ENCODE measurements around the gene KLF6. TPM values are rescaled to one million over a fixed set of nuclear protein-coding genes. Genes with fewer than 3 reads are reported as not detected.

KLF6 gene
- polyA plus RNA-seq, 1 donor from 2014 or later = 10.4 TPM

DNA sequence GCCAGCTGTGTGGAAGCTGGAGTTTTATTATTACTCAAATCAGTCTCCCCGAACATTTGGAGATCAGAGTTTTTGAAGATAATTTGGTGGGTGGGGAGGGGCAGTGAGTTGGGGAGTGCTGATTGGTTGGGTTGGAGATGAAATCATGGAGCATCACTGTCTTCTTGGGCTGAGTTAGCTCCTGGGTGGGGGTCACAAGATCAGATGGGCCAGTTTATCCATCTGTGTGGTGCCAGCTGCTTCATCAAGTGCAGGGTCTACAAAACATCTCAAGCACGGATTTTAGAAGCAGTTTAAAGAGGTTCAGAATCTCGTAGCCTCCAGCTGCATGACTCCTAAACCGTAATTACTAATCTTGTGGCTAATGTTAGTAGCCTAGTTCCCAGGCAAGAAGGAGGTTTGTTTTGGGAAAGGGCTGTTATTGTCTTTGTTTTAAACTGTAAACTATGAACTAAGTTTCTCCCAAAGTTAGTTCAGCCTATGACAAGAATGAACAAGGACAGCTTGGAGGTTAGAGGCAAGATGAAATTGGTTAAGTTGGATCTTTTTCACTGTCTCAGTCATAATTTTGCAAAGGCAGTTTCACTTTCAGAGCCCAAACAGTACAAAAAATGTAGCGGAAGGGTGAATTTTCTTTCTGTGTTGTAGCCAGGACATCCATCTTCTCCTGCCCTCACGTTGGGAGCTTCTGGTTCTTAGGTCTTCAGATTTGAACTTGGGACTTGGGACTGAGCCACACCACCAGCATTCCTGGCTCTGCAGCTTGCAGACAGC is 43.1 kb downstream of the KLF6 start:
- Histone ChIP-seq H3K9me3 (ENCODE audit: low read length) (no peaks in the 10 kb centered on the region), H3K4me3 (ENCODE audit: low read length) (no peak overlapping the region), H3K79me2 (replicated peaks; ENCODE audit: insufficient read depth, low read length) (no peaks in the 10 kb centered on the region), H3K9ac (ENCODE audit: low read length) (no peak overlapping the region), H4K20me1 (ENCODE audit: insufficient read depth) (no peaks in the 10 kb centered on the region), H2AFZ (ENCODE audit: low read depth, low read length) (no peak overlapping the region), H3K27me3 (ENCODE audit: insufficient read depth, low read depth, low read length) (no peaks in the 10 kb centered on the region), H3K36me3 (ENCODE audit: insufficient read depth, low read length) (no peaks in the 10 kb centered on the region), H3K4me2 (ENCODE audit: low read length) (no peak overlapping the region), H3K27ac (ENCODE audit: low read length) (no peak overlapping the region), H3F3A (ENCODE audit: insufficient read depth, low read length, poor library complexity, severe bottlenecking) (peaks cover 5% of the 10 kb centered on the region), H3K9me2 (ENCODE audit: insufficient read depth, low read length) (no peaks in the 10 kb centered on the region)
- TF ChIP-seq, protein P1, sequence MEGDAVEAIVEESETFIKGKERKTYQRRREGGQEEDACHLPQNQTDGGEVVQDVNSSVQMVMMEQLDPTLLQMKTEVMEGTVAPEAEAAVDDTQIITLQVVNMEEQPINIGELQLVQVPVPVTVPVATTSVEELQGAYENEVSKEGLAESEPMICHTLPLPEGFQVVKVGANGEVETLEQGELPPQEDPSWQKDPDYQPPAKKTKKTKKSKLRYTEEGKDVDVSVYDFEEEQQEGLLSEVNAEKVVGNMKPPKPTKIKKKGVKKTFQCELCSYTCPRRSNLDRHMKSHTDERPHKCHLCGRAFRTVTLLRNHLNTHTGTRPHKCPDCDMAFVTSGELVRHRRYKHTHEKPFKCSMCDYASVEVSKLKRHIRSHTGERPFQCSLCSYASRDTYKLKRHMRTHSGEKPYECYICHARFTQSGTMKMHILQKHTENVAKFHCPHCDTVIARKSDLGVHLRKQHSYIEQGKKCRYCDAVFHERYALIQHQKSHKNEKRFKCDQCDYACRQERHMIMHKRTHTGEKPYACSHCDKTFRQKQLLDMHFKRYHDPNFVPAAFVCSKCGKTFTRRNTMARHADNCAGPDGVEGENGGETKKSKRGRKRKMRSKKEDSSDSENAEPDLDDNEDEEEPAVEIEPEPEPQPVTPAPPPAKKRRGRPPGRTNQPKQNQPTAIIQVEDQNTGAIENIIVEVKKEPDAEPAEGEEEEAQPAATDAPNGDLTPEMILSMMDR (IDR thresholded peaks at IDR 0.05; ENCODE audit: poor library complexity, severe bottlenecking) = no peak
- TF ChIP-seq SMC3 (conservative IDR thresholded peaks at IDR 0.05; ENCODE audit: poor library complexity) (no peak), EZH2 (IDR thresholded peaks at IDR 0.05; ENCODE audit: borderline replicate concordance, insufficient read depth, low read length, poor library complexity, severe bottlenecking) (no peak), TAF1 (IDR thresholded peaks at IDR 0.05; ENCODE audit: low read depth) (no peak), MXI1 (conservative IDR thresholded peaks at IDR 0.05; ENCODE audit: poor library complexity, severe bottlenecking) (no peak), EP300 (conservative IDR thresholded peaks at IDR 0.05; ENCODE audit: poor library complexity, severe bottlenecking) (no peak), POLR2AphosphoS5 (IDR thresholded peaks at IDR 0.05) (no peak), RAD21 (conservative IDR thresholded peaks at IDR 0.05) (no peak)
- TF ChIP-seq, protein P2, sequence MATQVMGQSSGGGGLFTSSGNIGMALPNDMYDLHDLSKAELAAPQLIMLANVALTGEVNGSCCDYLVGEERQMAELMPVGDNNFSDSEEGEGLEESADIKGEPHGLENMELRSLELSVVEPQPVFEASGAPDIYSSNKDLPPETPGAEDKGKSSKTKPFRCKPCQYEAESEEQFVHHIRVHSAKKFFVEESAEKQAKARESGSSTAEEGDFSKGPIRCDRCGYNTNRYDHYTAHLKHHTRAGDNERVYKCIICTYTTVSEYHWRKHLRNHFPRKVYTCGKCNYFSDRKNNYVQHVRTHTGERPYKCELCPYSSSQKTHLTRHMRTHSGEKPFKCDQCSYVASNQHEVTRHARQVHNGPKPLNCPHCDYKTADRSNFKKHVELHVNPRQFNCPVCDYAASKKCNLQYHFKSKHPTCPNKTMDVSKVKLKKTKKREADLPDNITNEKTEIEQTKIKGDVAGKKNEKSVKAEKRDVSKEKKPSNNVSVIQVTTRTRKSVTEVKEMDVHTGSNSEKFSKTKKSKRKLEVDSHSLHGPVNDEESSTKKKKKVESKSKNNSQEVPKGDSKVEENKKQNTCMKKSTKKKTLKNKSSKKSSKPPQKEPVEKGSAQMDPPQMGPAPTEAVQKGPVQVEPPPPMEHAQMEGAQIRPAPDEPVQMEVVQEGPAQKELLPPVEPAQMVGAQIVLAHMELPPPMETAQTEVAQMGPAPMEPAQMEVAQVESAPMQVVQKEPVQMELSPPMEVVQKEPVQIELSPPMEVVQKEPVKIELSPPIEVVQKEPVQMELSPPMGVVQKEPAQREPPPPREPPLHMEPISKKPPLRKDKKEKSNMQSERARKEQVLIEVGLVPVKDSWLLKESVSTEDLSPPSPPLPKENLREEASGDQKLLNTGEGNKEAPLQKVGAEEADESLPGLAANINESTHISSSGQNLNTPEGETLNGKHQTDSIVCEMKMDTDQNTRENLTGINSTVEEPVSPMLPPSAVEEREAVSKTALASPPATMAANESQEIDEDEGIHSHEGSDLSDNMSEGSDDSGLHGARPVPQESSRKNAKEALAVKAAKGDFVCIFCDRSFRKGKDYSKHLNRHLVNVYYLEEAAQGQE (IDR thresholded peaks at IDR 0.05; ENCODE audit: borderline replicate concordance) = no peak

DNA sequence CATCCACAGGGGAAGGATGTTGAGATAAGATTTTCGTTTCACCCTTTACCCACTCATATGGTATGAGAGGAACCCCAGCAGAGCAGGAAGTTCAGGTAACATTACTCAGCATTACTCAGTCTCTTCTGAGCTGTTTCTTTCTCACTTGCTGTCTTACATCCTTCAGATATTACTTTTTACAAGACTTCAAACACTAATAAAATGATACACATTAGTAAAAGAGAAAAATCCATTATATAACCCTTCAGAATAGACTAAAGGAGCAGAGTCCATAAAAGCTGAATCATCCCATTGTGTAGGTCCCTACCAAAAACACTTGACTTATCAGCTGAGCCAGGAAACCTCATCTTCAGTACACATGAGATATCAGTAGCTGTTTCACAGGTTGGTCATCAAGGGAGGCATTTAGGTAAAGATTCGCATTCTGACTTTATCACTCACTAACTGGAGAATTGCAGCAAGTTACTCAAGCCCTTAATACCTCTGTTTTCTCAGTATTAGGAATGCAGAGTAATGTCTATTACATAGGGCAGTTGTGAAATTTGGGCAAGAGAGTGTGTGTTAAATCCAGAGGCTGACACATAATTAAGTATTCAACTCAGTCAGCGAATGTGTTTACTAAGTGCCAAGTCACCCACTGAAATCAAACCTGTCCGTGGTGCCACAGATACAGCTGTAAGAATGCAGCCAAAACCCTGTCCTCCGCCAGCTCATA is 44.7 kb downstream of the KLF6 start:
- H2AFZ ChIP-seq (ENCODE audit: low read depth, low read length) = no peak overlapping the region
- H3F3A ChIP-seq (ENCODE audit: insufficient read depth, low read length, poor library complexity, severe bottlenecking) = no peaks in the 10 kb centered on the region
- TF ChIP-seq, protein P2 (IDR thresholded peaks at IDR 0.05; ENCODE audit: borderline replicate concordance) = no peak
- TF ChIP-seq TAF1 (IDR thresholded peaks at IDR 0.05; ENCODE audit: low read depth) = no peak
- no peak for TF ChIP-seq MXI1 (conservative IDR thresholded peaks at IDR 0.05; ENCODE audit: poor library complexity, severe bottlenecking)
- no peak for TF ChIP-seq EP300 (conservative IDR thresholded peaks at IDR 0.05; ENCODE audit: poor library complexity, severe bottlenecking)
- TF ChIP-seq EZH2 (IDR thresholded peaks at IDR 0.05; ENCODE audit: borderline replicate concordance, insufficient read depth, low read length, poor library complexity, severe bottlenecking) = no peak
- TF ChIP-seq, protein P1 (IDR thresholded peaks at IDR 0.05; ENCODE audit: poor library complexity, severe bottlenecking) = no peak
- no peaks in the 10 kb centered on the region for H3K36me3 ChIP-seq (ENCODE audit: insufficient read depth, low read length)
- H3K27ac ChIP-seq (ENCODE audit: low read length) = no peak overlapping the region
- no peaks in the 10 kb centered on the region for H3K9me2 ChIP-seq (ENCODE audit: insufficient read depth, low read length)
- no peaks in the 10 kb centered on the region for H3K27me3 ChIP-seq (ENCODE audit: insufficient read depth, low read depth, low read length)
- no peak overlapping the region for H3K9ac ChIP-seq (ENCODE audit: low read length)
- H3K9me3 ChIP-seq (ENCODE audit: low read length) = no peaks in the 10 kb centered on the region
- no peaks in the 10 kb centered on the region for H4K20me1 ChIP-seq (ENCODE audit: insufficient read depth)
- H3K4me2 ChIP-seq (ENCODE audit: low read length) = no peak overlapping the region
- H3K4me3 ChIP-seq (ENCODE audit: low read length) = no peak overlapping the region
- no peaks in the 10 kb centered on the region for H3K79me2 ChIP-seq (replicated peaks; ENCODE audit: insufficient read depth, low read length)

Data from neural cell (in vitro differentiated cells).